Measurements from ENCODE around the gene RPTOR.
"Not testable (repeated sequence)": the region's sequence is repeated elsewhere in the genome, so short reads cannot be mapped to it uniquely, and the experiment has no call there.

The RPTOR gene, protein sequence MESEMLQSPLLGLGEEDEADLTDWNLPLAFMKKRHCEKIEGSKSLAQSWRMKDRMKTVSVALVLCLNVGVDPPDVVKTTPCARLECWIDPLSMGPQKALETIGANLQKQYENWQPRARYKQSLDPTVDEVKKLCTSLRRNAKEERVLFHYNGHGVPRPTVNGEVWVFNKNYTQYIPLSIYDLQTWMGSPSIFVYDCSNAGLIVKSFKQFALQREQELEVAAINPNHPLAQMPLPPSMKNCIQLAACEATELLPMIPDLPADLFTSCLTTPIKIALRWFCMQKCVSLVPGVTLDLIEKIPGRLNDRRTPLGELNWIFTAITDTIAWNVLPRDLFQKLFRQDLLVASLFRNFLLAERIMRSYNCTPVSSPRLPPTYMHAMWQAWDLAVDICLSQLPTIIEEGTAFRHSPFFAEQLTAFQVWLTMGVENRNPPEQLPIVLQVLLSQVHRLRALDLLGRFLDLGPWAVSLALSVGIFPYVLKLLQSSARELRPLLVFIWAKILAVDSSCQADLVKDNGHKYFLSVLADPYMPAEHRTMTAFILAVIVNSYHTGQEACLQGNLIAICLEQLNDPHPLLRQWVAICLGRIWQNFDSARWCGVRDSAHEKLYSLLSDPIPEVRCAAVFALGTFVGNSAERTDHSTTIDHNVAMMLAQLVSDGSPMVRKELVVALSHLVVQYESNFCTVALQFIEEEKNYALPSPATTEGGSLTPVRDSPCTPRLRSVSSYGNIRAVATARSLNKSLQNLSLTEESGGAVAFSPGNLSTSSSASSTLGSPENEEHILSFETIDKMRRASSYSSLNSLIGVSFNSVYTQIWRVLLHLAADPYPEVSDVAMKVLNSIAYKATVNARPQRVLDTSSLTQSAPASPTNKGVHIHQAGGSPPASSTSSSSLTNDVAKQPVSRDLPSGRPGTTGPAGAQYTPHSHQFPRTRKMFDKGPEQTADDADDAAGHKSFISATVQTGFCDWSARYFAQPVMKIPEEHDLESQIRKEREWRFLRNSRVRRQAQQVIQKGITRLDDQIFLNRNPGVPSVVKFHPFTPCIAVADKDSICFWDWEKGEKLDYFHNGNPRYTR (N-terminal part only)

DNA sequence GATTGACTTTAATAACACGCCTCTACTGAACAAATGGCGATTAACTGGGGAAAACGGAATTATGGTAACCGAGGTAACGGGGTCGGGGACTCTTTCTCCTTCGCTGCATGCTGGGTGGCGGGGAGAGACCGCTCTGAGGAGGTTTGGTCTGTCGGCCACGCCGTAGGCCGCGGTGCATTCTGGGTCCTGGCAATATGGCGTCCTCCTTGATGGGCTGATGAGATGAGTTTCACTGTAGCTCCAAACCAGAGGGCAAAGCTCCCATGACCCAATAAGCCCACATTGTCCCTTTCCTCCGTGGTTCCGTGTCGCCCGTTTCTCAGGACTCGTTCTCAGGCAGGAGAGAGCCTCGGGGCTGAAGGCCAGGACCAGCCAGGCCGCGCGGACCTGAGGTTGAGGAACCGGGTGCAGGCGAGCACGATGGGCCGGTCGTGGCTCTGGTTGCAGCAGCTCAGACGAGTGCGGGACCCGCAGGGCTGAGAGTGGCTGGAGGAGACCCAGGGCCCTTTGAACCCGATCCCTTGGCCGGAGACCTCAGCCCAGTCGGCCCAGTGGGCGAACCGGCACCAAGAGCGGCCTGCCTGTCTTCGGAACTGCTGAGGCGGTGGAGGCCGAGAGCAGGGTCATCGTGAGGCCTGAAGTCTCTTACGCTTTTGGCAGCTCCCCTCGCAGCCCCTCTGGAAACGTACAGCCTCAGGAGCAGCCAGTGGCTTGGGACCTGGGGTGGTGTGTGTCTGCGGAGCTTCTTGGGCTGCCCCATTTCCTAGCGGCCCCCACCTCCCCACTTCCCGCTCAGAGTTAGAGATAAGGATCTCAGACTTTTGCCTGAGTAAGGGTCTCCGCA is at the start of gene RPTOR:
Gene RPTOR (plus strand): TSS at position 184 of the 844 bp plus-strand sequence. CDS start 792 bp downstream, outside the sequence.
- DNase-seq, result peak; percentile 95

GRCh38 chr17:80497726-80498241 is 46.9 kb upstream of the RPTOR start:
- no peak for DNase-seq

DNA sequence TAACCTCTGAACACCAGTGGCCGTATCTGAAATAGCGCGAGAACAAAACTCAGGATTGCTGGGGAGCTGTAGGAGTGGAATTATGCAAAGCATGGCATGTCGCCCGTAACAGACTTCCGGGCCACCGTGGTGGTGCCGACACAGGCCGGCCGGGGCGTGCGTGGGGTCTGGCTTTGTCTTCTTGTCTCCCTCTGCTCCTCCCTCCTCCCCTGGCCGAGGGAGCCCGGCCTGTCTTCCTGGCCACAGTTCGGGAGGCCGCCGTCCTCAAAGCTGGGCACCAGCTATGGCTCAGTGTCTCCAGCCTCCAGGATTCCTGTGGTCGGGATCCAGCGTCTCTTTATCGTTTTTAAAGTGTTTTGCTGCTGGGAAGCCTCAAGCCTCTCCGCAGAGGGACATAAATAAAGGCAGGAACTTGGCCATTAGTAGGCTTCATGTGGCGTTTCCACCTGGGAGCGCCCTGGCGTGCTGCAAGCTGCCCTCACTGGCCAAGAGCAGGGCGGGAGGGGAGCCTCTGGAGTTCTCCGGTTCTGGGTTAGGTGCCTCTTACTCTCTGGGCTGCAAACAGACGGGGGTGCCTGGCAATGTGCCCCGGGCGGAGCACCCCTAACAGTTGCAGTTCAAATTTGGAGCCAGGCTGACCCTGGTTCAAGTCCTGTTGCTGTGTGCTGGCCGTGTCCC is 46.3 kb upstream of the RPTOR start:
- DNase-seq, result peak; percentile 24

DNA sequence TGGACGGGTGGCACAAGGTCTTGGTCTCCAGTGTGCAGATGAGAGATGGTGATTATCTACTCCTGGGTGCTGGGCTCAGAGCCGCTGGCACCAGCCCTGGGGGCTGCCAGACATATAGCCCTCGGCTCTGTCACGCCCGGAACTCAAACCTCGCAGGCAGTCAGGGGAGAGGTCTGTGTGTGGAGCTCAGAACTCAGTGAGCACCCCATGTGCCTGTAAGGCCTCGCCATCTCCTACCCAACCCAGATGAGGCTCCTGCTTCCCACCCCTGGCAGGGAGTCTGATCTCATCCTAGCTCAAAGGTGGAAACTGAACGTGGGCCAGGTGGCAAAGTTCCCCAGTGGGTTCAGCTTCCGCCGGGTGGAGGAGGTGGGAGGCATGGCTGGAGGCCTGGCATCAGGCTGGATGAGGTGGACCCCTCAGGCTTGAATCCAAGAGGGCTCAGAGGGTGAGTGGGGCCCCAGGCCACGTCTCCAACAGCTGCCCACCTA is 45.7 kb upstream of the RPTOR start:
- DNase-seq, result no peak

GRCh38 chr17:80499560-80499959 is 45.1 kb upstream of the RPTOR start:
- DNase-seq, result no peak

DNA sequence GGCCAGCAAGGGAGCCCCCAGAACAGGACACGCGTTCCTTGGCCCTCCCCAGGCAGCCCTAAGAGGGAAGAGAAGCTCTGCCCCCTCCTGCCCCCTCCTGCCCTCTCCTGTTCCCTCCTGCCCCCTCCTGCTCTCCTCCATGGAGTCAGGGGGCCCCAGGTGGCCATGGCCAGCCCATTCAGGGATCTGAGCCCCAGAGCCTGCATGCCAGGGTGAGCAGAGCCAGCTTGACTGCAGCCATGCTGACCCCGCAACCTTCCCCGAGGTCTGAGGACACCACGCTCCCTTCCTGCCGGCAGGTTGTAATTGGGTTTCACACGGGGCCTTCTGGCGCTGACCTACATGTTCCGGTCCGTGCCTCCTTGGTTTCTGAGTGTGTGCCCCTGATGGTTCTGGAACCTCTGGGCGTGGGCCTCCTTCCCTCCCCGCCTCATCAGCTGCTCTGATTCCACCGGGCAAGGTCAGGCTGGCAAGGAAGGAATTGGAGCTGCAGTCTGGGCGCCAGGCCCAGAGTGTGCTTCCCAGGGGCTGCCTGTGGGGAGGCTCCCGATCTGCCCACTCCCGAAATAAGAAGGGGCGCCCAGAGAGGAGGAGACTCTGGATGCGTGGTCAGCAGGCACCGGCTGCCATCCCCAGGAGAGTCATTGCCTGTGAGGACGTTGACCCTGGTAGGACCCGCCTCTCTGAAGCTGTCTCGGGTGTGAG is 44.5 kb upstream of the RPTOR start:
- no peak for DNase-seq

DNA sequence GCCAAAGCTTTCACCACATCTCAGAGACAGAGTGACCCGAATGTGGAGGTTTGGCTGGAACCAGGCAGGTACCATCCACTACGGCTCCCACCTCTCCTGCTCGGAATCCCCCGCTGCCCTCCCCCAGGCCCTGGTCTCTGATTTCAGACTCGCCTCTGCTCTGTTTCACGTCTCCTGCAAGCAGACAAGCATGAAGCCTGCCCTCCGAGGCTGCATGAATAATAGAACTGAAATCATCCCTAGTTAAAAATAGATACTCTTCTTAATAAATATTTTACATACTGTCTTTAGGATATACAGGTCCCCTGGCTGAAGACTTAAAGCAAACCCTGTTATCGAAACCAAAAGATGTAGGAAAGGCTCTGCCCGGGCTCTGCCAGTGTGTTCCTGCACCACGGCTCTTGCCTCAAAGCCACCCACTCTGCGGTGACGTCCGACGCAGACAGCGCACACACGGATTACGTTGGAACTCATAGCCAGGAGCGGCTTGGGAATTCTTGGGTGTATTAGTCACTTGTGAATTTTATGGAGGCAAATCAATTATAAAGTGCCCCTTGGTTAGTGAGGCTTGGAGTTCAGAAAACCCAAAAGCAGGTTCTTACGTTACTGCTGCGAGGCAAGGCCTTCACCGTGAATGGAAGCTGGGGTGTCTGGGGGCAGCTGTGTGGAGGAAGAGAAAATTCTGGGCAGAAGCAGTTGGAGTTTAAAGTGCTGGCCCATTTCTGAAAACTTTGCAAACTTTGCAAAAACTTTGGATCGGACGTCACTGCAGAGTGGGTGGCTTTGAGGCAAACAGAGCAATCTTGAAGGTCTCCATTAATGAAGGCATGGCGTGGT is 42.7 kb upstream of the RPTOR start:
- DNase-seq, result no peak

DNA sequence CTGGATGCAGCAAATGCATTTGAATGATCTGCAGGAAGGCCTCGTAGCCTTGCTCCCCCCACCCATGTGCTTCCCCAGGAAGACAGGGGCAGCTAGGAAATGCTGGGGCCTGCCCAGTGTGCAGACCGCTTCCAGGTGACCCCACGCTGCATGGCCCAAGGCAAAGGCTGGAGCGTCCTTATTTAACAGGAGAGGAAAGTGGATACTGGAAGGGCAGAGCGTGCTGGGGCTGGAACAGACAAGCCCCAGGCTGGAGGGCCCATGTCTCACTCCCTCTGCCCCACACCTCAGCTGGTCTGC is 42.1 kb upstream of the RPTOR start:
- no peak for DNase-seq

DNA sequence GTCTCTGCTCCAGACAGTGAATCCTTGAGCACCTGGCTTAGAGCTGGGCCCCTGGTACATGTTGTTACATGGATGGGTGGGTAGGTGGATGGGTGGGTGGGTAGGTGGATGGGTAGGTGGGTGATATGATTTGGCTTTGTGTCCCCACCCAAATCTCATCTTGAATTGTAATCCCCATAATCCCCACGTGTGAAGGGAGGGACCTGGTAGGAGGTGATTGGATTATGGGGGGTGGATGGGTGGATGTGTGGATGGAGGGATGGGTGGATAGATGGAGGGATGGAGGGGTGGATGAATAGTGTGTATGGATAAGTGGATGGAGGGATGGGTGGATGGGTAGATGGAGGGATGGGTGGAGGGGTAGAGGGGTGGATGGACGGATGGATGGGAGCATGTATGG is 41.6 kb upstream of the RPTOR start:
- no peak for DNase-seq

- DNase-seq, result no peak
These were observed 40.7 kb upstream of the RPTOR start for GRCh38 chr17:80503921-80504320.

- DNase-seq, result no peak
These were observed 39.8 kb upstream of the RPTOR start for GRCh38 chr17:80504686-80505413.

DNA sequence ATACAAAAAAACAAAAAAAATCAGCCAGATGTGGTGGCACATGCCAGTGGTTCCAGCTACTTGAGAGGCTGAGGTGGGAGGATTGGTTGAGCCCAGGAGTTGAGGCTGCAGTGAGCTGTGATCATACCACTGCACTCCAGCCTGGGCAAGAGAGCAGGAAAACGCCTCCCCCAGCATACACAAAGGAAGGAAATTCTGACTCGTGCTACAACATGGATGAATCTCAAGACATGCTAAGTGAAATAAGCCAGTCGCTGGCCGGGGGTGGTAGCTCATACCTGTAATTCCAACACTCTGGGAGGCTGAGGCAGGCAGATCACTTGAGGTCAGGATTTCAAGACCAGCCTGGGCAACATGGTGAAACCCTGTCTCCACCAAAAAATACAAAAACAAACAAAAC is 37.5 kb upstream of the RPTOR start:
- not testable (repeated sequence) for DNase-seq

DNA sequence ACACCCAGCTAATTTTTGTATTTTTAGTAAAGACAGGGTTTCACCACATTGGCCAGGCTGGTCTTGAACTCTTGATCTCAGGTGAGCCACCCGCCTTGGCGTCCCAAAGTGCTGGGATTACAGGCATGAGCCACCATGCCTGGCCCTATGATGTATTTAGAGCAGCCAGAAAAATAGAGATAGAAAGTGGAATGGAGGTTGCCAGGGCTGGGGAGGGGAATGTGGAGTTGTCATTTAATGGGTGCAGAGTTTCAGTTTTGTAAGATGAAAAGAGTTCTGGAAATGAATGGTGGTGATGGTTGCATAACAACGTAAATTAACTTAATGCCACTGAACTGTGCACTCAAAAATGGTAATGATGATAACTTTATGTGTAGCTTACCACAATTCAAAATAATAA is 36.7 kb upstream of the RPTOR start:
- DNase-seq, result no peak

- no peak for DNase-seq
These were observed 35.3 kb upstream of the RPTOR start for GRCh38 chr17:80509311-80509710.

DNA sequence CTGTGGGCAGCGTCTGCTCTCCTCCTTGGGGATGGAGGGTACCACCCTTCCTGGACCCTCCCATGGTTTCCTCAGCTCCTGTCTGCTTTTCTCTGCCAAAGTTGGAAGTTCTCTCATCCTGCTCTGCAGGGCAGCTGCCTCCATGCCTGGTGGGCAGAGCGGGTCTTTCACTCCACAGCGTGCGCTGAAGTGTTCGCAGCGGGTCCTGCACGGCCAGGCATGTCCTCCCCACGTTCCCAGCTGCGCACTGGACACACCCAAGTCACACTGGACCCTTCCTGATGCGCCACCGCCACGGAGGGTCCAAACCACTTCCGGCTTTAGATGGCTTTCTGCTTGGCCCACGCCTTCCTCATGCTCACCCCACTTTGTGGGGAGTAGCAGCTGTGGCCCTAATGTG is 34.5 kb upstream of the RPTOR start:
- no peak for DNase-seq

DNA sequence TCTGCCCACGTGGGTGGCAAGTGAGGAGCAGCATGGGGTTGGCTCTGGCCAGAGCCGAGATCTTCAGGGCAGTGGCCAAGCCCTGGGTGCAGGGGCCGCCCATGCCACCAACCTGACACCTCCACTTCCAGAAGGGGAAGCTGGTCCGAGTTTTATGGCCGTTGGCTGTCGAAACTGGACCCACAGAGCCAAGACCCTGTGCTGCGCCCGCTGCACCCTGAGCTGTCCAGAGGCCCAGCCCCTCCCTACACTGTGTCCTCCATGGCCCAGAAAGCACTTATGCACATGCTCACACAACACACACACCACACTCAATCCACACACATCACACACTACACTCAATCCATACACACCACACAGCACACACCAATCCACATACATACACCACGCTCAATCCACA is 33.9 kb upstream of the RPTOR start:
- no peak for DNase-seq

GRCh38 chr17:80511222-80512180 is 33.1 kb upstream of the RPTOR start:
- DNase-seq, result no peak

DNA sequence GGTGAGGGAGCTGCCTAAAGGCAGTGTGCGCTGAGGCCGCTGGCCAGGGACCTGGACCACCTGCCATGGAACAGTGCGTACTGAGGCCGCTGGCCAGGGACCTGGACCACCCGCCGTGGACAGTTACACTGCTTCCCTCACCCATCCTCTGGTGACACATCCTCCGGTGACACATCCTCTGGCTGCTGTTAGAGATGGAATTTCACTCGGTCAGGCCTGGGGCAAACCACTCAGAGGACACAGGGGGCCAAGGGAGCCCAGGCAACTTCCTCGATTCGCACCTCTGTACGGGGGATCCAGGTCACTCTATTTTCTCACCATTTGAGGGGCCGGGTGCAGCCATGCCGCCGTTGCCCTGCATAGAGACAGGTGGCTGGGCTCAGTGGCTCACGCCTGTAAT is 32.4 kb upstream of the RPTOR start:
- no peak for DNase-seq

Data from DMS53 (cell line).